HL-60/S4 treated with phorbol 12-myristate 13-acetate at 8.2 ng/mL for 4 days and 3 days (cell line): ENCODE measurements around the gene SEZ6L2.
"Not testable (repeated sequence)": the region's sequence is repeated elsewhere in the genome, so short reads cannot be mapped to it uniquely, and the experiment has no call there.

Experiments
- in situ Hi-C: fragments of 300-500 bp; cut with MboI; formaldehyde crosslinking; loops from 2 replicates; pipeline ENCODE4 v1.15.0; 2022; ENCODE audit warnings: low sequenced_read_pairs

SEZ6L2 gene

DNA sequence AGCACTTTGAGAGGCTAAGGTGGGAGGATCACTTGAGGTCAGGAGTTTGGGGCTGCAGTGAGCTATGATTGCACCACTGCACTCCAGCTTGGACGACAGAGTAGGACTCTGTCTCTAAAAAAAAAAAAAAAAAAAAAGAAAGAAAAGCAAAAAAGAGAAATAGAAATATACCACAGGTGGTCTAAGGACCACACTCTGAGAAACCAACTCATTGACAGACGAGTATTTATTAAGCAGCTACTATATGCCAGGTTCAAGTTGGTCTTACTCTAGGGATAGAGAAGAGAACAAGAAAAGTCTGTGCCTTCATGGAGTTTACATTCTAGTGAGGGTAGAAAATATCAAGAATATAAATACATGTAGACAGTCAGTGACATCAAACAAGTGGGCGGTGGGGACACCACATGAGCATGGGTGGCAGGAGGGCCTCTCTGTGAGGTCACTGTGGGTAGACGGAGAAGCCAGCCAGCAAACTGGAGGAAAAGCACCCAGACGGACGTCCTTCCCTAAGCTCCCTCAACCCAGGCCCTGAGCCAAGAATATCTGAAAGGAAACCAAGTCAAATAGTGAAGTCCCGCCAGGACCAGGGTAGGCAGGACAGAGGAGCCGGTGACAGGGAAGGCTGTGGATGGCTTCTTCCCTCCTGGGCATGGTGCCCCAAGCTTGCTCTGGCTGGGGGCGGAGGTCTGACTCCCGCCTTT, 41.1 kb downstream of the SEZ6L2 start:
- in situ Hi-C loops: no loop called here

DNA sequence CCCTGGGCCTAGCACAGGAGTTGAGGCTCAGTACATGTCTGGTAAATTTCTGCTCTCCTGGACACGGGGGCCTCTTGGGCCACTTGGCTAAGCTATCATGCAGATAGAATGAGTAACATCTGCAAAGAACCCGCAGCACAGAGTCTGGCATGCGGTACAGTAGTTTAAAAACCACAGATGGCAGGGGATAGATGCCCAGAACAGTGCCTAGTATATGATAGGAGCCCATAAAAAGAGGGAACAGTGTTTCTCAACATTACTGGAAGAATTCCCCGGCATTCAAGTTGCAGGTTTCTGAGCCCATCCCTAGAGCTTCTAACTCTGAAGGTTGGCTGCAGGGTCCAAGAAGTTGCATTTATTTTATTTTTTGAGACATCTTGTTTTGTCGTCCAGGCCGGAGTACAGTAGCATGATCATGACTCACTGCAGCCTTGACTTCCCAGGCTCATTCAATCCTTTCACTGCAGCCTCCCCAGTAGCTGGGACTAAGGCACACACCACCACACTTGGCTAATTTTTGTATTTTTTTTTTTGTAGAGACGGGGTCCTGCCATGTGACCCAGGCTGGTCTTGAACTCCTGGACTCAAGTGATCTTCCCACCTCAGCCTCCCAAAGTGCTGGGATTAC, 42.1 kb downstream of the SEZ6L2 start:
- in situ Hi-C loops: no loop called here

DNA sequence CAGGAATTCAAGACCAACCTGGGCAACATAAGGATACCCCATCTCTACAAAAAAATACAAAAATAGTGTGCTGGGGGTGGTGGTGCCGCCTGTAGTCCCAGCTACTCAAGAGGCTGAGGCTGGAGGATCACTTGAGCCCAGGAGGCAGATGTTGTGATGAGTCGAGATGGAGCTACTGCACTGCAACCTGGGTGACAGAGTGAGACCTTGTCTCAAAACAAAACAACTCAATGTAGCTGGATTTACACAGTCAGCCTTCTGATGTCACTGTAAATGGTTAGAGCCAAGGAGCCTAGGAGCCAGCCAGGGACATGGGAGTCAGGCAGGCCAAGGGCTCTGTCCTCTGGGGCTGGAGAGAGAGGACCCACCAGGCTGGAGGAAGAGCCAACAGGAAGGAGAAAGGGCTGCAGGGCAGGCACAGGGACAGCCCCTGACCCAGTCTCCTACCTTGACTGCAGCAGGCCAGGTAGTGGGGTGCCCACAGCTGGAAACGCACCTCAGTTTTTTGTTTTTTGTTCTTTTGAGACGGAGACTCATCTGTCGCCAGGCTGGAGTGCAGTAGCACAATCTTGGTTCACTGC, 44.7 kb downstream of the SEZ6L2 start:
- in situ Hi-C loops: no loop called here

DNA sequence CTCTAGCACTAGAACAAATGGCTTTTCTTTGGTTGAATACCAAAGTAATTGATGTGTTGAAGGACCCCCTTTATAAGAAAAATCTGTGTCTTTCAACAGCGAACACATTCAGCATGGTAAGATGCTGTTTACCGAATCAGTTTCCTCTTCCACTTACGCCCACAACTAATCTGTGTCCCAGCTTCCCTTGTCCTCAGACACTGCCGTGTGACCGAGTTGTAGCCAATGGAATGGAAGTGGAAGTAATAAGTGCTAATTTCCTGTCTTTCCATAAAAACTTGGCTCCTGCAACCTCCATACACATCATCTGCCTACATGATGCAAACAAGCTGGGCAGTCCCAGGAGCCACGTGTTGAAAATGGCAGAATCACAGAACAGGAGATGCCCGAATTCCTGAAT, 46.7 kb downstream of the SEZ6L2 start:
- in situ Hi-C loops: no loop called here

DNA sequence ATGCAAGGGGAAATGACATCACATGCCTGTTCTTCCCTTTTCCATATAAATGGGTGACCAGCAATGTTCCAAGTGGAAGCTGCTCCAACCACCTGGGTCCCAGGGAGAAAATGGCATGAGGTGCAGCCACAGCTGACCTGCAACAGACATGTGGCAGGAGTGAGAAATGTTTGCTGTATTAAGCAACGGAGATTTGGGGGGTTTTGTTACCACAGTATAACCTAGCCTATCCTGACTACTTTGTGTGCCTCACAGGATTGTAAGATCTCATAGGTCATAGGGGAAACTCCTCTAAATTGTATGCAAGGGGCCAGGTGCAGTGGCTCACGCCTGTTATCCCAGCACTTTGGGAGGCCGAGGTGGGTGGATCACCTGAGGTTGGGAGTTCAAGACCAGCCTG, 48.4 kb downstream of the SEZ6L2 start:
- in situ Hi-C loops: no loop called here

DNA sequence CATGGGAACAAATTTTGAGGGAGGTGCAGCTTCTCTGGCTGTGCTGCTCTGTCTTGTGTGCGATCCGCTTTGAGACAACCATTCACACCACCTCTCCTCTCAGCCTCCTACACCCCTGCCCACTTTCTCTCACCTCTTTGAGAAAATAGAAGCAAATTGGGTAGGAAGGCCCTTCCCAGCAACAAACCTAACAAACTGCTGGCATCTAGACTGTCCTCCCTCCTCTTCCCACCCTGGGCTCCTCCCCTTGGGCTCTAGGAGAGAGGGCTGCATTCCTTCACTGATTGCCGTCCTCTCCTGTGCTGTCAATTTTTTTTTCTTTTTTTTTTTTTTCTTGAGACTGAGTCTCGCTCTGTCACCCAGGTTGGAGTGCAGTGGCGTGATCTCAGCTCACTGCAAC, 49.8 kb downstream of the SEZ6L2 start:
- in situ Hi-C loops: no loop called here

DNA sequence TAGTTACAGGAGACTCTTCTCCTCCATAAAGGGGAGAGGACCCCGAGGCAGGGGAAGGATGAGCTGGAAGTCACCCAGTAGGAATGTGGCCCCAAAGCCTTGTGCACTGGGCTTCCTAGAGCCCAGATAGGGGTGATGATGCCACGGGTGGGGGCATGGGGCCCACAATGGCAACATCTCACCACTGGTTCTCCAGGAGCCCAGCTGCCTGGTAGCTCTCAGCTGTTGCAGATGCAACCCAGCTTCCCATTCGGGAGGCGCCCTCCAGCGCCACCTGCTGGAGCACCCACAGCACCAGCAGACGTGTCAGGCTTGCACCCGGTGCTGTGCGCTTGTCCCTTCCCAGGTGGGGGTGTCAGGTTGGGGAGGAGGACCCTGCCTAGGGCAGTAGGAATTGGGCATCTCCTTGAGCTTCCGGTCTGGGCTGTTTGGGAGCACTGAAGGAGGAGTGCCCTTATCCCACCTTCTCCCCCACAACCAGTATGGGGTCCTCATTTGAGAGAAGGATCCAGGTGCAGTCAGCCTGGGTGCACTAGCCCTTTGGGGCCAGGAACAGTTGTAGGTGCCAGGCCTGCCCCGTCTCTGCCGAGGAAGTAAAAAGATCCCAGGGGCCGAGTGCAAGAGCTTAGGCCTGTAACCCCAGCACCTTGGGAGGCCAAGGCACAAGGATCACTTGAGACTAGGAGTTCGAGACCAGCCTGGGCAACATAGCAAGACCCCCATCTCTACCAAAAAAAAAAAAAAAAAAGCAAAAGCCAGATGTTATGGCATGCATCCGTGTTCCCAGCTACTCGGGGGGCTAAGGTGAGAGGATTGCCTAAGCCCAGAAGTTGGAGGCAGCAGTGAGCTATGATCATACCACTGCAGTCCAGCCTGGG, 50.7 kb downstream of the SEZ6L2 start:
- in situ Hi-C loops: no loop called here

DNA sequence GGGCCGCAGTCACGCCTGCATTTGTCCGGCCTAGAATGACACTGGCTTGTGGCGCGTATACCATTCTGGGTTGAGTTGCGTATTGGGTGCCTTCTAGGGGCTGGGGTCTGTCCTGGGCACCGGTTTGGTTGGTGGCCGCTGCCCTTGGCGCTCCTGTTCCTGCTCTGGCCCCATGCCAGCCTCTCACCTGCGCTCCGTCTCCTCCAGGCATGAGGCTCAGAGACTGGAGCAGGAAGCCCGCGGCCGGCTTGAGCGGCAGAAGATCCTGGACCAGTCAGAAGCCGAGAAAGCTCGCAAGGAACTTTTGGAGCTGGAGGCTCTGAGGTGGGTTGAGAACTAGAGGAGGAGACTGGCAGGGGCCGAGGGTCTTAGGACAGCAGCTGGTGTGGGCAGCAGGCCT, 53.7 kb downstream of the SEZ6L2 start:
- in situ Hi-C loops: no loop called here

DNA sequence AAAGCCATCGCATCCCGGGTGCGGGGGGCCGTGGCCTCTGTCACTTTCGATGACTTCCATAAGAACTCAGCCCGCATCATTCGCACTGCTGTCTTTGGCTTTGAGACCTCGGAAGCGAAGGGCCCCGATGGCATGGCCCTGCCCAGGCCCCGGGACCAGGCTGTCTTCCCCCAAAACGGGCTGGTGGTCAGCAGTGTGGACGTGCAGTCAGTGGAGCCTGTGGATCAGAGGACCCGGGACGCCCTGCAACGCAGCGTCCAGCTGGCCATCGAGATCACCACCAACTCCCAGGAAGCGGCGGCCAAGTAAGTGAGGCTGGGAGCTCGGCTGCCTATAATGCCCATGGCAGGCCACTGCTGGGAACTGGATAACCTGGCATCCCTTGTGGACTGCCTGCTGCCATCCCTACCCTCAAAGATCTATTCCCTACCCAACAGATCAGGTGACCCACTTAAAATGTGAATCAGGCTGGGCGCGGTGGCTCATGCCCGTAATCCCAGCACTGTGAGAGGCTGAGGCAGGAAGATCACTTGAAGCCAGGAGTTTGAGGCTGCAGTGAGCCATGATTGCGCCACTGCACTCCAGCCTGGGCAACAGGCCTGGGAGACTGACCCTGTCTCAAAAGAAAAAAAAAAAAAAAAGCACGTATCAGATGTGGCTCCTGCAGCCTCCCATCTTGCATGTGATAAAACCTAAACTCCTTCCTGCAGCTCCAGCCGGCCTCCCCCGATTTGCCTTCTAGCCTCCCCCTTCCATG, 54.6 kb downstream of the SEZ6L2 start:
- in situ Hi-C loops: no loop called here

DNA sequence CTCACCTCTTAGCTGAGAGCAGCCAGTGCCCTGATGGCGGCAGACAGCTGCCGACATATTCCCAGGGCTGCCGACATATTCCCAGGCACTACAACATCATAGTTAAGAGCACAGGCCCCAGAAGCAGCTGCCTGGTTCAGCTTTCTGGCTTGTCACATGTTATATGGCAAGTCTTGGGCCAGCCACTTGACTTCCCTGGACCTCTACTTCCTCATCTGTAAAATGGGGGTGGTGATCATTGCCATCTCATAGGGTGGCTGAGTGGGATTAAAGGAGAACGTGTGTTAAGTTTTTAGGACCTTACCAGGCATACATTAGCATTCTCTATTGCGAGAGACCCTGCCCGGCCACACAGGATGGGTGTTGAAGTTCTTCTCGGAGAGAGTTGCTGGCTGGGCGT, 55.4 kb downstream of the SEZ6L2 start:
- in situ Hi-C loops: no loop called here

DNA sequence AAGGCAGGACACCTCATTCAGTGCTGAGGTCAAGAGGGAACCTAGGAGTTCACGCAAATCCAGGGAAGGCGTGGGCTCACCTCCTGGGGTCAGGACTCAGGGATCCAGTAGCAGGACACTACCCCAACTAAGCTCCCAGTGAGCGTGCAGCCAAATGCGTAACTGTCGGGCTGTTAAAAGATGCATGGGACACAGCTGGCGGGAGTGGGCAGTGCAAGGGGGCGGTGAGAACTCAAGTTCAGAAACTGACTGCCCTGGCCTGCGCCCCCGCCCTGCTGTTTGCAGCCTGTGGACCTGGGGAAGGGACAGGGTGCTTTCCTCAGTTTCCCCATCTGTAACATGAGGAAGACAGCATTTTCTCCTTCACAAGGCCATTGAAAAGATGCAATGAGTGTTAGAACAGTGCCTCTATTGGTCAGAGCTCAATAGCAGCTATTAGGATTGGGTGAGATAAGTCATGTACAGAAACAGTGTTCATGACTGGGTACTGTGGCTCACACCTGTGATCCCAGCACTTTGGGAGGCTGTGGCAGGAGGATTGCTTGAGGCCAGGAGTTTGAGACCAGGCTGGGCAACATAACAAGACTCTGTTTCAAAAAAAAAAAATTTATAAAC, 56.5 kb downstream of the SEZ6L2 start:
- in situ Hi-C loops: no loop called here

DNA sequence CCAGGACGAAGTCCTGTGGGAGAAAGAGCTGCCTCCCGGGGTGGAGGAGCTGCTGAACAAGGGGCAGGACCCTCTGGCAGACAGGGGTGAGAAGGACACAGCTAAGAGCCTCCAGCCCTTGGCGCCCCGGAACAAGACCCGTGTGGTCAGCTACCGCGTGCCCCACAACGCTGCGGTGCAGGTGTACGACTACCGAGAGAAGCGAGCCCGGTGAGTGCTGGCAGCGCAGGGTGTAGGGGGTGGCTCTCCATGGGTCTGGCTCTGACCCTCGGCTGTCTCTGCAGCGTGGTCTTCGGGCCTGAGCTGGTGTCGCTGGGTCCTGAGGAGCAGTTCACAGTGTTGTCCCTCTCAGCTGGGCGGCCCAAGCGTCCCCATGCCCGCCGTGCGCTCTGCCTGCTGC, 57.7 kb downstream of the SEZ6L2 start:
- in situ Hi-C loops: no loop called here

DNA sequence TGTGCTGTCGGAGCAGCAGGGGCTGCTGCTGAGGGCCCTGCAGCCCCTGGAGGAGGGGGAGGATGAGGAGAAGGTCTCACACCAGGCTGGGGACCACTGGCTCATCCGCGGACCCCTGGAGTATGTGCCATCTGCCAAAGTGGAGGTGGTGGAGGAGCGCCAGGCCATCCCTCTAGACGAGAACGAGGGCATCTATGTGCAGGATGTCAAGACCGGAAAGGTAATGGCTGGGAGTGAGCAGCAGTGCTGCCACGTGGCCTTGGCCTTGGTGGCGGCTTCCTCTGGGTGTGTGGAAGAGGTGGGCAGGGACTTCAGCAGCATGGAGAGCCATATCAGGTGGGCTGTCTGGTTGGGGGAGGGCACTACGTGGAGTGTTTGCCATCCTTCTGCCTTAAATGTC, 59.1 kb downstream of the SEZ6L2 start:
- in situ Hi-C loops: no loop called here

DNA sequence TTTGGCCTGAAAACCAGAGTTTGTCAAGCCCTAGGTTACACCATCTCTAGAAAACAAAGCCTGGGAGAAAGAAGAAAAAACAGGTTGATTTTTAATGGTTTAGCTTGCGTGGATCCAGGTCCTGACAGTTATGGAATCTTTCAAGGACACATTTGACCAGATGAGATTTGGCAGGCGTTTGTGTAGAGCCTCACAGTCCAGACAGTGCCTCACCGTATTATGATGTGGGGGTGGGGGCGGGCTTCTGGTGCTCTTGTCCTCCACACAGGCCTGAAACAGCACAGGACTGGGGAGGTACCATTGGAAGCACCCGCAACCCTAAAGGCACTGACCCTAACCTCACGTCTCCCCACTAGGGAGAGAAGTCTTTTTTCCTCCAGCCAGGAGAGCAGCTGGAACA, 59.5 kb downstream of the SEZ6L2 start:
- in situ Hi-C loops: no loop called here

DNA sequence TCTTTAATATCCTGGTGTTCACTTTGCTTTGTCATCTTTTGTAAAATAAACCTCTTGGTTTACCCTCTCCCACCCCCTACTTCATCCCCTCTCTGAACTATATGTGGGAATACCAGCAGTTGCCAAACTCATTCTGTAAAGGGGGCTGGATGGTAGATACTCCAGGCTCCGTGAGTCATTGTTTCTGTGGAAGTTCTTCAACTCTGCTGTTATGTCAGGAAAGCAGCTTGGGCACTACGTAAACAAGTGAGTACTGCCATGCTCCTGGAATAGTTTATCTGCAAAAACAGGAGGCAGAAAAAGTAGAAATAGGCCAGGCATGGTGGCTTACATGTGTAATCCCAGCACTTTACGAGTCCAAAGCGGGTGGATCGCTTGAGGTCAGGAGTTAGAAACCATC, 61.5 kb downstream of the SEZ6L2 start:
- in situ Hi-C loops: no loop called here

DNA sequence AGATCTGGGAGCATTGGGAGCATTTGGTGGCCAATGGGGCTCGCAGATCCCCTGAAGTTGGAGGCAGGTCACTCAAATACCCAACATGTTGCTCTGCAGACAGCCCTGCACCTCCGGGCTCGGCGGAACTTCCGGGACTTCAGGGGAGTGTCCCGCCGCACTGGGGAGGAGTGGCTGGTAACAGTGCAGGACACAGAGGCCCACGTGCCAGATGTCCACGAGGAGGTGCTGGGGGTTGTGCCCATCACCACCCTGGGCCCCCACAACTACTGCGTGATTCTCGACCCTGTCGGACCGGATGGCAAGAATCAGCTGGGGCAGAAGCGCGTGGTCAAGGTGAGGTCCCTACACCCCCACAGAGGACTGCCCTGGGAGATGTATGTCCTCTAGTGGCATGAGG, 62.7 kb downstream of the SEZ6L2 start:
- in situ Hi-C loops: no loop called here

DNA sequence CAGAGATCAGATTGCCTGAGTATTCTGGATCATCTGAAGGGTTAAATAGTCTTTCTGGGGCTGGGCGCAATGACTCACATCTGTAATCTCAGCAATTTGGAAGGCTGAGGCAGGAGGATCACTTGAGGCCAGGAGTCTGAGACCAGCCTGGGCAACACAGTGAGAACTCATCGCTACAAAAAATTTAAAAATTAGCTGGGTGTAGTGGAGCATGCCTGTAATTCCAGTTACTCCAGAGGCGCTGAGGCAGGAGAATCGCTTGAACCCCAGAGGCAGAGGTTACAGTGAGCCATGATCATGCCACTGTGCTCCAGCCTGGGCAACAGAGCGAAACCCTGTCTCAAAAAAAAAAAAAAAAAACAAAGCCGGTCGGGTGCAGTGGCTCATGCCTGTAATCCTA, 63.4 kb downstream of the SEZ6L2 start:
- in situ Hi-C loops: no loop called here

DNA sequence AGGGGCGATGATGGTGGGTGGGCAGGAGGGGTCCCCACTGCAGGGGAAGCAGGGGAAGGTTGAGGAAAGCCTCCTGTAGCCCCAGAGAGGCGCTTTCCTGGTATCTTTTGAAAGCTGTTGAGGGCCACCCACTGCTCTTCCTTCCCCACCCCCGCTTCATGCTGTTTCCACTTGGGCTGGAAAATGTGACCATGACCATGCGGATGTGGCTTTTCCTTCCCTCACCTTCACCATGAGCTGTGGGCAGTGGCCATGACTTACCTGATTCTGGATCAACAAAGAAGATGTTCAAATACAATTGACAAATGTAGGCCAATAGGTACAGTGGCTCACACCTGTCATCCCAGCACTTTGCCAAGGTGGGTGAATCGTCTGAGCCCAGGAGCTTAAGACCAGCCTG, 65.3 kb downstream of the SEZ6L2 start:
- in situ Hi-C loops: no loop called here

DNA sequence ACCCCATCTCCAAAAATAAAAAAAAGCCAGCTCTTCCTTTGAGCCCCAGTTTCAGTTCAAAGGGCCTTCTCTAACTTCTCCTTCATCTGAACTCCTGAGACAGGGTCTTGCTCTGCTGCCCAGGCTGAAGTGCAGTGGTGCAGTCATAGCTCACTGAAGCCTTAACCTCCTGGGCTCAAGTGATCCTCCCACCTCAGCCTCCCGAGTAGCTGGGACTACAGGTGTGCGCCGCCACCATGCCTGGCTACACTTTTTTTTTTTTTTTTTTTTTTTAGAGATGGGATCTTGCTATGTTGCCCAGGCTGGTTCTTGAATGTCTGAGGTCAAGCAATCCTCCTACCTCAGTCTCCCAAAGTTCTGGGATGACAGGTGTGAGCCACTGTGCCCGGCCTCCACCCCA, 66.1 kb downstream of the SEZ6L2 start:
- in situ Hi-C loops: not testable (repeated sequence)

DNA sequence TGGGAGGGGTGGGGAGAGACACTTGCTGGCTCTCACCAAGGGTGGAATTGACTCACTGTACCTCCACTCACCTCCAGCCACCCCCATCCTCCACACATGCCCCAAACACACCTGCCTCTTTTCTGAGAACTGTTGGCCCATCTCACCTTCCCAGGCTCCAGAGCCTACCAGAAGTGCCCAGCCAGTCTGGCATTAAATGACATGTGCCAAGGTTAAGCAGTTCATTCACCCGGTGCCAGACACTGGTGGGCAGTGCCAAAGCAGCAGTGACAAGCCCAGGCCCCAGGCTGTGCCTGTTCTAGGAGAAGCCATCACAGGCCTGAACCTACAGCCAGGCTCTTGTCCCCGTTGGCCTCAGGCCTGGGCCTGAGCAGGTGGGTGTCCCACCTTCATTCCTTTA, 67.9 kb downstream of the SEZ6L2 start:
- in situ Hi-C loops: no loop called here

DNA sequence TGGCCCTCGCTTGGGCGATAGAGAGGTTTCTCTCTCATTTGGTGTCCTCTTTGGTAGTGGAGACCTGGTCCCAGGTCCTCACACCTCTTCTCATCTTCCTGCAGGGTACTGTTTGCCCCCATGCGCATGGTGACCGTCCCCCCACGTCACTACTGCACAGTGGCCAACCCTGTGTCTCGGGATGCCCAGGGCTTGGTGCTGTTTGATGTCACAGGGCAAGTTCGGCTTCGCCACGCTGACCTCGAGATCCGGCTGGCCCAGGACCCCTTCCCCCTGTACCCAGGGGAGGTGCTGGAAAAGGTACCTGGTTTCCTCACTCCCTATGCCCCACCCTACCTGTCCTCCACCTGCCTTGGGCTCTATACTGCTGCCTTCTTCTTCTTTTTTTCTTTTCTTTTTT, 68.6 kb downstream of the SEZ6L2 start:
- in situ Hi-C loops: no loop called here
